Measurements from ENCODE around the gene ZNF784. TPM values are rescaled to one million over a fixed set of nuclear protein-coding genes. Genes with fewer than 3 reads are reported as not detected.

ZNF784 gene
- total and polyA plus RNA-seq, 2 experiments from 2014 or later: 5.5 to 7.2 TPM

DNA sequence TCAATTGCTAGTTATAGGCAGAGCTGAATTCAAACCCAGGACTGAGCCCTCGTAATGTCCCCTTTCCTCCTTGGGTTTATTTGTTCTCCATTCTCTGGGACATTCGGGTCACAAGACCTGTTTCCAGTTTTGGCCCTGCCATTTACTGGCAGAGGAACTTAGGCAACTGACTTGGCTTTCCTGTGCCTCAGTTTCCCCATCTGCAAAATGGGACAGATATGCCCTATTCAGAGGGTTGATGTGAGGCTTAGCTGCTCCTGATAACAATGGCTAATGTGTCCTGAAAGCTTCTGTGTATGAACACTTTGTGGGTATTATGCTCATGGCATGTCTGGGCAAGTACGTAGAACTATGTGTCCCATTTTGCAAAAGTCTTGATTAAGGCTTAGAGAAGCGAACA is 23.3 kb downstream of the ZNF784 start:
- Histone ChIP-seq H3K4me1 (ENCODE audit: insufficient read depth) (peaks cover 13% of the 10 kb centered on the region), H2AFZ (peak overlapping the region; percentile 74)

DNA sequence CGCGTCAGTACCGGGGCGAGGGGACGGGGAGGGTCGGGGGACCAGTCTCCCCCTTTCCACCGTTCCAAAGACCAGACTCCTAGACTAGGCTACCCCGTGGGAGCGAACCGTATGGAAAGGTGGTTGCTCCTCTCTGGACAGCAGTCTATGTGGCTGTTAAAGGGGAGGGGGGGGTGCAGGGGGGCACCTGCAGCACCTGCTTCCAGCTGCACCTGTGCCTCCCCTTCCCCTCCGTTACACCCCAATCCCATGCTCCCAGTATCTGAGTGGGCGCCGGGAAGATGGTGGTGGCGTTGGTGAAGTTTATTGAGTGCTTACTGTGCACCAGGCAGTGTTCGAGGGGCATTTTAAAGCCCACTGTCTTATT is 23.7 kb downstream of the ZNF784 start:
- Histone ChIP-seq H3K4me1 (ENCODE audit: insufficient read depth) (peaks cover 13% of the 10 kb centered on the region), H3K27ac (peak overlapping the region; percentile 98), H3K9me2 (replicated peaks; ENCODE audit: insufficient read depth) (no peaks in the 10 kb centered on the region), H3K36me3 (replicated peaks; ENCODE audit: insufficient read depth, low read depth) (no peaks in the 10 kb centered on the region), H3K4me2 (peak overlapping the region; percentile 93), H3K9me3 (ENCODE audit: low read depth) (no peaks in the 10 kb centered on the region), H3K4me3 (peak overlapping the region; percentile 76), H4K20me1 (ENCODE audit: insufficient read depth, poor library complexity, severe bottlenecking) (no peaks in the 10 kb centered on the region), H3K79me2 (peaks cover 5% of the 10 kb centered on the region), H2AFZ (peak overlapping the region; percentile 74), H3K27me3 (no peaks in the 10 kb centered on the region)
- WGBS (ENCODE audit: low lambda C conversion rate, missing lambda C conversion rate): 16% methylated on average over 11 of the region's 15 CpGs
- DNase-seq (ENCODE audit: low spot score): no peak
- TF ChIP-seq, protein P1, sequence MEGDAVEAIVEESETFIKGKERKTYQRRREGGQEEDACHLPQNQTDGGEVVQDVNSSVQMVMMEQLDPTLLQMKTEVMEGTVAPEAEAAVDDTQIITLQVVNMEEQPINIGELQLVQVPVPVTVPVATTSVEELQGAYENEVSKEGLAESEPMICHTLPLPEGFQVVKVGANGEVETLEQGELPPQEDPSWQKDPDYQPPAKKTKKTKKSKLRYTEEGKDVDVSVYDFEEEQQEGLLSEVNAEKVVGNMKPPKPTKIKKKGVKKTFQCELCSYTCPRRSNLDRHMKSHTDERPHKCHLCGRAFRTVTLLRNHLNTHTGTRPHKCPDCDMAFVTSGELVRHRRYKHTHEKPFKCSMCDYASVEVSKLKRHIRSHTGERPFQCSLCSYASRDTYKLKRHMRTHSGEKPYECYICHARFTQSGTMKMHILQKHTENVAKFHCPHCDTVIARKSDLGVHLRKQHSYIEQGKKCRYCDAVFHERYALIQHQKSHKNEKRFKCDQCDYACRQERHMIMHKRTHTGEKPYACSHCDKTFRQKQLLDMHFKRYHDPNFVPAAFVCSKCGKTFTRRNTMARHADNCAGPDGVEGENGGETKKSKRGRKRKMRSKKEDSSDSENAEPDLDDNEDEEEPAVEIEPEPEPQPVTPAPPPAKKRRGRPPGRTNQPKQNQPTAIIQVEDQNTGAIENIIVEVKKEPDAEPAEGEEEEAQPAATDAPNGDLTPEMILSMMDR (IDR thresholded peaks at IDR 0.05; ENCODE audit: poor library complexity): no peak
- TF ChIP-seq EZH2 (IDR thresholded peaks at IDR 0.05; ENCODE audit: borderline replicate concordance) (no peak), EZH2phosphoT487 (IDR thresholded peaks at IDR 0.05; ENCODE audit: low read depth, severe bottlenecking, unreplicated experiment) (no peak)

More for the DNA sequence above, 23.3 kb downstream of the ZNF784 start:
- DNase-seq (ENCODE audit: low spot score): no peak
- Histone ChIP-seq H3K9me2 (replicated peaks; ENCODE audit: insufficient read depth) (no peaks in the 10 kb centered on the region), H3K4me2 (peak overlapping the region; percentile 93), H3K27me3 (no peaks in the 10 kb centered on the region), H3K27ac (peak overlapping the region; percentile 98), H4K20me1 (ENCODE audit: insufficient read depth, poor library complexity, severe bottlenecking) (no peaks in the 10 kb centered on the region), H3K79me2 (peaks cover 9% of the 10 kb centered on the region), H3K9me3 (ENCODE audit: low read depth) (no peaks in the 10 kb centered on the region), H3K4me3 (peak overlapping the region; percentile 76), H3K36me3 (replicated peaks; ENCODE audit: insufficient read depth, low read depth) (no peaks in the 10 kb centered on the region)
- TF ChIP-seq, protein P1 (IDR thresholded peaks at IDR 0.05; ENCODE audit: poor library complexity): no peak
- no peak for TF ChIP-seq EZH2 (IDR thresholded peaks at IDR 0.05; ENCODE audit: borderline replicate concordance)
- no peak for TF ChIP-seq EZH2phosphoT487 (IDR thresholded peaks at IDR 0.05; ENCODE audit: low read depth, severe bottlenecking, unreplicated experiment)
- 91% methylated on average over 4 of the region's 4 CpGs for WGBS (ENCODE audit: low lambda C conversion rate, missing lambda C conversion rate)

DNA sequence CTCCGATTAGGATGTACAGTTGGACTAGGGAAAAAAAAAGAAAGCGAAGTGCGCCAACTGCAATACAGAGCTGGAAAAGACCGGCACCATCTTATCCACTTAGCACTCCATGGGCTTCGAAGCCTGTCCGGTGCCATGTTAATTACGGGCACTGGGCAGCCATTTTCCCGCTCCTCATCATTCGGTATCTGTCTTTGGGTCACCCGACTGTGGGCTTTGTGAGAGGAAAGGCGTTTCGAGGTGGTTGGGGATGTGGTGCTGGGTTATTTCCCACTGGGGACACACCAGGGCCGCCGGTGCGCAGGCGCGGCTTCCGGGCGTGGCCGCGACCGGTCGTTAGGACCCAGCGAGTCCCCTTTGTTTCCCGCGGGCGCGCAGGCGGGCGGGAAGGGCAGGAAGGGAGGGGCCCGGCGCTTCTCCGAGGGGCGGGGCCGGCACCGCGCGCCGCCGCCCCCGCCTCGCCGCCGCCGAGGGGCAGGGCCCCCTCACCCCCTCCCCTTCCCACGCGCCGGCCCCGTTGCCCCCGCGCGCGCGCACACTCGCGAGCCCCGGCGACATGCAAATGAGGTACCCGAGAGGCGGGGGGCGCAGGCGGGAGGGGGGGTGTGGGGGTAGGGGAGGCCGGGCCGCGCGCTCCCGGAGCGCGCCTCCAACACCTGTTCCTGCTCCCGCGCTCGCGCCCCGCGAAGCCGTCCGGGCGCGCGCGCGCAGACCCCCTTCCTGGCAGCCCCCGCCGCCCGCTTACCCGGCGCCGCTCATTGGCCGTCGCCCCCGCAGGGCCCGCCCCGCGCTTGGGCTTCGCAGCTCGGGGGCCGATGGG is 24.3 kb downstream of the ZNF784 start, which contains the start of gene ZNF524:
Gene ZNF524, plus strand, starts transcription at position 447 of the 820 bp plus-strand sequence. CDS start 1,825 bp downstream, outside the sequence.
- DNase-seq (ENCODE audit: low spot score): peak; percentile 93
- Histone ChIP-seq H4K20me1 (ENCODE audit: insufficient read depth, poor library complexity, severe bottlenecking) (no peaks in the 10 kb centered on the region), H3K36me3 (replicated peaks; ENCODE audit: insufficient read depth, low read depth) (no peaks in the 10 kb centered on the region), H3K9me2 (replicated peaks; ENCODE audit: insufficient read depth) (no peaks in the 10 kb centered on the region), H2AFZ (peak within 1 kb of the TSS; percentile 75), H3K4me2 (peak within 1 kb of the TSS; percentile 93), H3K79me2 (peaks cover 5% of the 10 kb centered on the region), H3K27me3 (no peaks in the 10 kb centered on the region), H3K4me3 (peak within 1 kb of the TSS; percentile 83), H3K9me3 (ENCODE audit: low read depth) (no peaks in the 10 kb centered on the region), H3K27ac (peak within 1 kb of the TSS; percentile 98), H3K4me1 (ENCODE audit: insufficient read depth) (peaks cover 13% of the 10 kb centered on the region)
- WGBS (ENCODE audit: low lambda C conversion rate, missing lambda C conversion rate): under 1% methylated on average over 27 of the region's 97 CpGs
- no peak for TF ChIP-seq EZH2phosphoT487 (IDR thresholded peaks at IDR 0.05; ENCODE audit: low read depth, severe bottlenecking, unreplicated experiment)
- TF ChIP-seq, protein P1 (IDR thresholded peaks at IDR 0.05; ENCODE audit: poor library complexity): no peak
- no peak for TF ChIP-seq EZH2 (IDR thresholded peaks at IDR 0.05; ENCODE audit: borderline replicate concordance)
